BJ (cell line): ENCODE measurements around the gene APBB1IP. TPM values are rescaled to one million over a fixed set of nuclear protein-coding genes. Genes with fewer than 3 reads are reported as not detected.

Source experiments
- CTCF ChIA-PET: fragments of 350-600 bp; formaldehyde crosslinking; extraction: SDS; loops from one replicate; lab custom pipeline; 2021; ENCODE audit warnings: antibody characterized with exemption, inconsistent platforms; lab: Yijun Ruan, JAX
- POLR2A ChIA-PET: fragments of 300-600 bp; sonication (Branson Sonifier 250); formaldehyde crosslinking; extraction: SDS; loops from one replicate; lab custom pipeline; 2021; ENCODE audit warnings: antibody characterized with exemption; lab: Charles Lee
- DNase-seq: peaks from one replicate; pipeline ENCODE4 v3.0.0-alpha.2; 2011; ENCODE audit warnings: low read depth
- H3K27me3 ChIP-seq: 2 replicates; pipeline ENCODE4 v1.6.0; 2011; ENCODE audit warnings: low read length; ENCODE audit not compliant: control insufficient read depth, insufficient read depth
- H3K36me3 ChIP-seq: 2 replicates; pipeline ENCODE4 v1.5.1; 2011; ENCODE audit warnings: low read length; ENCODE audit not compliant: control insufficient read depth, insufficient read depth
- H3K4me3 ChIP-seq: 2 replicates; pipeline ENCODE4 v1.5.1; 2011; ENCODE audit warnings: low read depth, mild to moderate bottlenecking, control low read depth, low read length
- polyA plus RNA-seq: library from polyadenylated mRNA; depleted of rRNA; stranded (reverse); fragments of >200 nt; gene quantifications from 2 replicates; pipeline ENCODE4 v1.2.3, GENCODE V29; 2011
- TF ChIP-seq, protein P1 (sequence below): IDR thresholded peaks from 2 replicates; pipeline ENCODE4 v1.5.1; 2011; ENCODE audit warnings: low read depth, mild to moderate bottlenecking, control low read depth, inconsistent platforms, low read length, moderate library complexity; ENCODE audit not compliant: insufficient read depth

Gene APBB1IP
- polyA plus RNA-seq, 1 experiment, result 4.3 TPM

- no peak for DNase-seq
- Histone ChIP-seq H3K4me3 (no peak overlapping the region), H3K36me3 (no peaks in the 10 kb centered on the region; the same call in 1 of the 2 replicates), H3K27me3 (no peaks in the 10 kb centered on the region)
- POLR2A ChIA-PET, result no interaction called here
- TF ChIP-seq, protein P1, sequence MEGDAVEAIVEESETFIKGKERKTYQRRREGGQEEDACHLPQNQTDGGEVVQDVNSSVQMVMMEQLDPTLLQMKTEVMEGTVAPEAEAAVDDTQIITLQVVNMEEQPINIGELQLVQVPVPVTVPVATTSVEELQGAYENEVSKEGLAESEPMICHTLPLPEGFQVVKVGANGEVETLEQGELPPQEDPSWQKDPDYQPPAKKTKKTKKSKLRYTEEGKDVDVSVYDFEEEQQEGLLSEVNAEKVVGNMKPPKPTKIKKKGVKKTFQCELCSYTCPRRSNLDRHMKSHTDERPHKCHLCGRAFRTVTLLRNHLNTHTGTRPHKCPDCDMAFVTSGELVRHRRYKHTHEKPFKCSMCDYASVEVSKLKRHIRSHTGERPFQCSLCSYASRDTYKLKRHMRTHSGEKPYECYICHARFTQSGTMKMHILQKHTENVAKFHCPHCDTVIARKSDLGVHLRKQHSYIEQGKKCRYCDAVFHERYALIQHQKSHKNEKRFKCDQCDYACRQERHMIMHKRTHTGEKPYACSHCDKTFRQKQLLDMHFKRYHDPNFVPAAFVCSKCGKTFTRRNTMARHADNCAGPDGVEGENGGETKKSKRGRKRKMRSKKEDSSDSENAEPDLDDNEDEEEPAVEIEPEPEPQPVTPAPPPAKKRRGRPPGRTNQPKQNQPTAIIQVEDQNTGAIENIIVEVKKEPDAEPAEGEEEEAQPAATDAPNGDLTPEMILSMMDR, result no peak
- CTCF ChIA-PET, result no interaction called here
Measured at GRCh38 chr10:26524161-26524896, 86.2 kb downstream of the APBB1IP start.

DNA sequence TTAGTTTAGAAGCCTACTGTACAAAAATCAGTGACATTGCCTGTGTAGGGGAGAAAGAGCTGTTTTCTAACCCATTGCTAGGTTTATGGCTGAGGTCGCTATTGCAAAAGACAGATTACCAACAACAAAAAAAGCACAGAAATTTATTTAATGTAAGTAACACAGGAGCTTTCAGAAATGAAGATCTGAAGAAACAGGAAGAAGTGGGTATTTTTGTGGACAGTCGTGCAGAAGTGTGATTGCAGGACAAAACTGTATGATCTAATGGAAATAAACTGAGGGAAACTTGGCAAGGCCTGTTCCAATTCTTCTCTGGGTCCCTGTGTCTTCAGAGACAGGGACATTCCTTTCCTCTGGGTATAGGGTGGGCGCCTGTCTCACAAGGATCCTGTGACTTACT, 87.4 kb downstream of the APBB1IP start:
- Histone ChIP-seq H3K36me3 (no peaks in the 10 kb centered on the region; the same call in 1 of the 2 replicates), H3K27me3 (no peaks in the 10 kb centered on the region), H3K4me3 (no peak overlapping the region)
- no peak for DNase-seq
- TF ChIP-seq, protein P1, result no peak
- ChIA-PET CTCF (no interaction called here), POLR2A (no interaction called here)

GRCh38 chr10:26527018-26527417, 88.9 kb downstream of the APBB1IP start:
- Histone ChIP-seq H3K4me3 (no peak overlapping the region), H3K27me3 (no peaks in the 10 kb centered on the region), H3K36me3 (no peaks in the 10 kb centered on the region)
- TF ChIP-seq, protein P1, result no peak
- no peak for DNase-seq
- ChIA-PET CTCF (no interaction called here), POLR2A (no interaction called here)

DNA sequence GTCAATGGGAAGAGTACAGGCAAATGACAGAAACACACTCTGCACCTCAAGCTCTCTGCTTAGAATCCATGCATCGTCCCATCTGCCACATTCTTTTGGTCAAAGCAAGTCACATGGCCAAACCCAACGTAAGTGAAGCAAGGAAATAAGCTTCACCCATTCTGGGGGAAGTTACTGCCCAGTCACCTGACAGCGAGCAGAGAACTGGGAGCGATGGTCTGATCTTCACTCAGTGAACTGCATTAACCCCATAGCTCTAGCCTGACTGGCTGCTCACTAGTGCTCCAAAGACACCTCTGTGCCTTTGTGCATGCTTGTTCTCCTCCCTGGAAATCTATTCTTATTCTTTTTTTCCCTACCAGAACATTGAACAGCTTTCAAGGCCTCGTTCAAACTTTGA, 89.9 kb downstream of the APBB1IP start:
- ChIA-PET CTCF (interaction anchor here (0.9 kb wide), 1 partner anchor 13 kb away, joined by 3 read pairs; no protein-coding TSS in a partner anchor), POLR2A (no interaction called here)
- no peaks in the 10 kb centered on the region for H3K27me3 ChIP-seq
- H3K36me3 ChIP-seq, result peaks cover 2% of the 10 kb centered on the region; the same call in 1 of the 2 replicates
- no peak overlapping the region for H3K4me3 ChIP-seq
- TF ChIP-seq, protein P1, result no peak
- no peak for DNase-seq

DNA sequence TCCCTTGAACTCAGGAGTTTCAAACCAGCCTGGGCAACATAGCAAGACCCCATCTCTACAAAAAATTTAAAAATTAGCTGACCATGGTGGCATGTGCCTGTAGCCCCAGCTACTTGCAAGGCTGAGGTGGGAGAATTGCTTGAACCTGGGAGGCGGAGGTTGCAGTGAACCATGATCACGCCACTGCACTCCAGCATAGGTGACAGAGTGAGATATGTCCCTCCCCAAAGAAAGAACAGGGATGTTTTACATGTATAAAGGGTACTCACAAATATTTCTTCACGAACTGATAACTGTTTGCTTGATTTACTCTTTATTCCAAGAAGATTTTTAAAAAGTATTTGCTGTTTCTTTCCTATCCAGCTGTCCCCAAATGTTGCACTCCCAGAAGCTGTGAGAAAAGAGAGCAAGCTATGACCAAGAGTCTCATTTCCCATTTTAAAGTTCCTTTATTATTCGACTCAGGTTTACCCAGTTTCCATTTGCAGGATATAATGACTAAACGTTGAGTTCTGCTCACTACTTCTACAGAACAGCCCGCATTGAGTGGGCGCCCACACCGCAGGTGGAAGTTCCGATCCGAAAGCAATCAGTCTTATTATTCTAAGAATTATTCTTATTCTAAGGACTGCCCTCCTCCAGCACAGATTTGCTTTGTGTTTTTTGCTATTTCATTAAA, 90.7 kb downstream of the APBB1IP start:
- TF ChIP-seq, protein P1, result no peak
- peaks cover 2% of the 10 kb centered on the region; the same call in 1 of the 2 replicates for H3K36me3 ChIP-seq
- ChIA-PET CTCF (interaction anchor here (0.6 to 0.9 kb wide), 2 partner anchors 14 to 136 kb away, joined by 3 read pairs; no protein-coding TSS in a partner anchor), POLR2A (no interaction called here)
- no peak overlapping the region for H3K4me3 ChIP-seq
- no peaks in the 10 kb centered on the region for H3K27me3 ChIP-seq
- no peak for DNase-seq
